Small intestine (tissue), 7 donors: ENCODE data around the gene TMEM179. TPM values are rescaled to one million over a fixed set of nuclear protein-coding genes. Genes with fewer than 3 reads are reported as not detected.
"Not testable (repeated sequence)": the region's sequence is repeated elsewhere in the genome, so short reads cannot be mapped to it uniquely, and the experiment has no call there.

ENCODE experiments used
- DNase-seq, 2 donors: peaks; one replicate each; pipeline versions ENCODE4 v3.0.0 to v3.0.0-alpha.2; 2013
- FAIRE-seq: peaks from 2 replicates; lab custom pipeline; 2012; peaks lifted over from hg19 to GRCh38; lab: Jason Lieb, UNC
- H3K27ac ChIP-seq, 3 donors: one replicate each; pipeline ENCODE4 v1.5.1; 2013; ENCODE audit warnings: low read length in 2 of 3, mild to moderate bottlenecking in 2 of 3, control low read depth in 1 of 3, inconsistent platforms in 1 of 3, low read depth in 1 of 3, moderate library complexity in 1 of 3
- H3K27me3 ChIP-seq, 3 donors: one replicate each; pipeline ENCODE4 v1.6.1; 2013; ENCODE audit warnings: low read length in 3 of 3, inconsistent platforms in 1 of 3; ENCODE audit not compliant: control insufficient read depth in 3 of 3, insufficient read depth in 3 of 3
- H3K36me3 ChIP-seq, 3 donors: one replicate each; pipeline ENCODE4 v1.6.1; 2013; ENCODE audit warnings: low read length in 3 of 3, inconsistent platforms in 1 of 3, low read depth in 1 of 3, mild to moderate bottlenecking in 1 of 3, moderate library complexity in 1 of 3; ENCODE audit not compliant: control insufficient read depth in 3 of 3, insufficient read depth in 2 of 3
- H3K4me1 ChIP-seq, 3 donors: one replicate each; pipeline ENCODE4 v1.6.1; 2013; ENCODE audit warnings: low read length in 2 of 3, inconsistent platforms in 1 of 3, low read depth in 1 of 3, mild to moderate bottlenecking in 1 of 3, moderate library complexity in 1 of 3; ENCODE audit not compliant: control insufficient read depth in 3 of 3, insufficient read depth in 2 of 3
- H3K4me3 ChIP-seq, 3 donors: one replicate each; pipeline ENCODE4 v1.5.1; 2013; ENCODE audit warnings: low read length in 3 of 3, control low read depth in 1 of 3, inconsistent platforms in 1 of 3, low read depth in 1 of 3, mild to moderate bottlenecking in 1 of 3, moderate library complexity in 1 of 3
- H3K9me3 ChIP-seq, 2 donors: one replicate each; pipeline ENCODE4 v1.6.1; 2013; ENCODE audit warnings: low read depth in 1 of 2, low read length in 1 of 2; ENCODE audit not compliant: control insufficient read depth in 2 of 2, insufficient read depth in 1 of 2
- WGBS, 3 donors: extraction: QIAGEN DNeasy Blood & Tissue Kit; methylation state at CpG; one replicate each; pipeline ENCODE4 v1.1.7; 2013; 5-methylcytosine and 5-hydroxymethylcytosine counted together
- polyA plus RNA-seq, 4 donors: library from polyadenylated mRNA; stranded (reverse) in 3 of 4; unstranded in 1 of 4; fragments of 200-250 nt in 3 of 4; fragments of 120-200 nt in 1 of 4; gene quantifications; one replicate each; pipeline versions ENCODE4 v1.2.1 to v1.2.3, GENCODE V29; 2013
- donor health status: healthy with polysubstance abuse.
- donor health status: control.
- donor health status: control.
- donor health status: Bipolar disorder and iron deficiency.
- donor health status: healthy.

The TMEM179 gene
- polyA plus RNA-seq, 4 donors = 3.0 to 11.2 TPM; not detected in 2

- DNase-seq (peak in 1 of 2 donors; percentile 86), FAIRE-seq (no peak)
- H3K27me3 ChIP-seq = no peaks in the 10 kb centered on the region
- peak overlapping the region in 1 of 3 donors; percentile 63 for H3K27ac ChIP-seq
- H3K9me3 ChIP-seq = no peaks in the 10 kb centered on the region
- 16 to 39% (median 39%) methylated on average over 12 of the region's 12 CpGs for WGBS, 3 donors
- H3K4me3 ChIP-seq = no peak overlapping the region
- peaks cover 0 to 64% (median 4%) of the 10 kb centered on the region in 3 donors for H3K4me1 ChIP-seq
- no peaks in the 10 kb centered on the region for H3K36me3 ChIP-seq
Observed at GRCh38 chr14:104582662-104583061, 21.9 kb downstream of the TMEM179 start.

- no peak overlapping the region for H3K27ac ChIP-seq
- DNase-seq (no peak), FAIRE-seq (no peak)
- H3K4me1 ChIP-seq = peaks cover 0 to 66% (median 6%) of the 10 kb centered on the region in 3 donors
- no peak overlapping the region for H3K4me3 ChIP-seq
- no peaks in the 10 kb centered on the region for H3K36me3 ChIP-seq
- no peaks in the 10 kb centered on the region for H3K9me3 ChIP-seq
- WGBS, 3 donors = 67 to 72% (median 68%) methylated on average over 20 of the region's 20 CpGs
- H3K27me3 ChIP-seq = no peaks in the 10 kb centered on the region
Observed at GRCh38 chr14:104582005-104582404, 22.6 kb downstream of the TMEM179 start.

- no peak overlapping the region for H3K27ac ChIP-seq
- peaks cover 0 to 71% (median 6%) of the 10 kb centered on the region in 3 donors for H3K4me1 ChIP-seq
- FAIRE-seq (no peak), DNase-seq (no peak)
- H3K27me3 ChIP-seq = no peaks in the 10 kb centered on the region
- H3K36me3 ChIP-seq = no peaks in the 10 kb centered on the region
- no peaks in the 10 kb centered on the region for H3K9me3 ChIP-seq
- no peak overlapping the region for H3K4me3 ChIP-seq
- WGBS, 3 donors = 77 to 84% (median 81%) methylated on average over 8 to 9 of the region's 9 CpGs
Observed at GRCh38 chr14:104581521-104581920, 23.1 kb downstream of the TMEM179 start.

- DNase-seq = peak in 1 of 2 donors; percentile 11
- peaks cover 0 to 76% (median 6%) of the 10 kb centered on the region in 3 donors for H3K4me1 ChIP-seq
Observed at GRCh38 chr14:104580961-104581360, 23.6 kb downstream of the TMEM179 start.

GRCh38 chr14:104579939-104580338 is 24.6 kb downstream of the TMEM179 start:
- H3K27ac ChIP-seq, H3K4me3 ChIP-seq, H3K27me3 ChIP-seq, H3K9me3 ChIP-seq, FAIRE-seq, DNase-seq, H3K36me3 ChIP-seq: not testable (repeated sequence)
- H3K4me1 ChIP-seq = peaks cover 0 to 87% (median 6%) of the 10 kb centered on the region in 3 donors
- WGBS, 3 donors = 46 to 61% (median 46%) methylated on average over 6 of the region's 6 CpGs

More at GRCh38 chr14:104580961-104581360, 23.6 kb downstream of the TMEM179 start:
- Histone ChIP-seq H3K27me3 (no peaks in the 10 kb centered on the region), H3K36me3 (no peaks in the 10 kb centered on the region), H3K27ac (no peak overlapping the region), H3K4me3 (no peak overlapping the region), H3K9me3 (no peaks in the 10 kb centered on the region)
- FAIRE-seq = no peak
- WGBS, 3 donors = 26 to 55% (median 42%) methylated on average over 9 of the region's 9 CpGs

GRCh38 chr14:104579507-104579906 is 25.1 kb downstream of the TMEM179 start, which contains the start of gene C14orf180:
C14orf180 (plus strand) TSS chr14:104579764; CDS start chr14:104586431, 6,667 bp downstream.
- no peaks in the 10 kb centered on the region for H3K27me3 ChIP-seq
- FAIRE-seq (no peak), DNase-seq (peak in 1 of 2 donors; percentile 33)
- H3K9me3 ChIP-seq = no peaks in the 10 kb centered on the region
- peaks cover 0 to 89% (median 6%) of the 10 kb centered on the region in 3 donors for H3K4me1 ChIP-seq
- no peak within 1 kb of the TSS for H3K27ac ChIP-seq
- H3K36me3 ChIP-seq = no peaks in the 10 kb centered on the region
- 16 to 41% (median 23%) methylated on average over 16 to 17 of the region's 17 CpGs for WGBS, 3 donors
- H3K4me3 ChIP-seq = no peak within 1 kb of the TSS

GRCh38 chr14:104578321-104578720 is 26.3 kb downstream of the TMEM179 start:
- FAIRE-seq = no peak
- WGBS, 3 donors = 74 to 82% (median 75%) methylated on average over 11 of the region's 11 CpGs
- H3K4me1 ChIP-seq = peaks cover 0 to 89% (median 6%) of the 10 kb centered on the region in 3 donors

GRCh38 chr14:104577847-104578301 is 26.7 kb downstream of the TMEM179 start:
- FAIRE-seq = no peak
- H3K4me1 ChIP-seq = peaks cover 0 to 88% (median 6%) of the 10 kb centered on the region in 3 donors
- DNase-seq = no peak
- no peak overlapping the region for H3K4me3 ChIP-seq
- H3K27me3 ChIP-seq = no peaks in the 10 kb centered on the region
- H3K27ac ChIP-seq = peak overlapping the region in 1 of 3 donors; percentile 96
- 38 to 53% (median 51%) methylated on average over 19 of the region's 19 CpGs for WGBS, 3 donors
- peaks cover 0 to under 1% of the 10 kb centered on the region in 2 donors for H3K9me3 ChIP-seq
- H3K36me3 ChIP-seq = no peaks in the 10 kb centered on the region

More at GRCh38 chr14:104578321-104578720, 26.3 kb downstream of the TMEM179 start:
- no peak for DNase-seq
- Histone ChIP-seq H3K27ac (no peak overlapping the region), H3K9me3 (no peaks in the 10 kb centered on the region), H3K36me3 (no peaks in the 10 kb centered on the region), H3K4me3 (no peak overlapping the region), H3K27me3 (no peaks in the 10 kb centered on the region)
